Right lobe of liver (tissue), 4 donors: Measurements from ENCODE around the gene RPRD1B.

Experiments used
- POLR2A ChIP-seq: fragments of 450-650 bp; IDR thresholded peaks from one replicate; pipeline ENCODE4 v1.6.1; 2017; ENCODE audit warnings: antibody characterized with exemption, mild to moderate bottlenecking
- TF ChIP-seq, protein P1 (sequence below), 4 donors: fragments of 200-600 bp in 3 of 4; fragments of 450-650 bp in 1 of 4; IDR thresholded peaks; one replicate each; pipeline versions ENCODE4 v1.5.1 to v1.8.0; 2016 to 2022; ENCODE audit warnings: antibody characterized with exemption in 4 of 4, mild to moderate bottlenecking in 2 of 4
- donor health status: DM: no; HTN: no; CAD: no.
- donor health status: DM: no; HTN: no; CAD: no.
- donor health status: DM: no; HTN: yes; CAD: no.

DNA sequence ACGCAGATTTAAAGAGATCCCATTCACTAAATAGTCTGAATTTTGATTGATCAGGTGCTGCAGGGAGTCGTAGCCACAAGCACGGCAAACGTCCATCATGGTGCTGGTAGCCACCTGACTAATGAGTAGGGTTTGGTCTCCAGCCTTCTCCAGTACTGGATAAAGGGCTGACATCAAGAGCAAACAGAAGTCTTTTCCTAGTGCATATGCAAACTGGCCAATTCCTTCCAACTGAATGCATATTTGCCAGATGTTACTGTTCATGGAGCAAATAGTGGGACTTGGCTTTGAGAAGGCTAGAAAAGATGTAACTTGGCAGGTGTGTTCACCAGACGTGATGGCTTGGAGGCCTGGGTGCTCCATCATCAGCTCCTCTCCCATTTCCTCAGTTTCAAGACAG lies 21.9 kb upstream of the RPRD1B start:
- TF ChIP-seq, protein P1, sequence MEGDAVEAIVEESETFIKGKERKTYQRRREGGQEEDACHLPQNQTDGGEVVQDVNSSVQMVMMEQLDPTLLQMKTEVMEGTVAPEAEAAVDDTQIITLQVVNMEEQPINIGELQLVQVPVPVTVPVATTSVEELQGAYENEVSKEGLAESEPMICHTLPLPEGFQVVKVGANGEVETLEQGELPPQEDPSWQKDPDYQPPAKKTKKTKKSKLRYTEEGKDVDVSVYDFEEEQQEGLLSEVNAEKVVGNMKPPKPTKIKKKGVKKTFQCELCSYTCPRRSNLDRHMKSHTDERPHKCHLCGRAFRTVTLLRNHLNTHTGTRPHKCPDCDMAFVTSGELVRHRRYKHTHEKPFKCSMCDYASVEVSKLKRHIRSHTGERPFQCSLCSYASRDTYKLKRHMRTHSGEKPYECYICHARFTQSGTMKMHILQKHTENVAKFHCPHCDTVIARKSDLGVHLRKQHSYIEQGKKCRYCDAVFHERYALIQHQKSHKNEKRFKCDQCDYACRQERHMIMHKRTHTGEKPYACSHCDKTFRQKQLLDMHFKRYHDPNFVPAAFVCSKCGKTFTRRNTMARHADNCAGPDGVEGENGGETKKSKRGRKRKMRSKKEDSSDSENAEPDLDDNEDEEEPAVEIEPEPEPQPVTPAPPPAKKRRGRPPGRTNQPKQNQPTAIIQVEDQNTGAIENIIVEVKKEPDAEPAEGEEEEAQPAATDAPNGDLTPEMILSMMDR (IDR thresholded peaks at IDR 0.05): no peak
- no peak for TF ChIP-seq POLR2A
